HepG2 (cell line): ENCODE results near the gene TUT4. TPM values are rescaled to one million over a fixed set of nuclear protein-coding genes. Genes with fewer than 3 reads are reported as not detected.

Experiments
- ATAC-seq: fragments of 200-7000 bp; cut with Tn5 transposase; 3 replicates; pipeline ENCODE4 v1.9.1; 2020; ENCODE audit warnings: mild to moderate bottlenecking, moderate library complexity
- BruUV-seq: library from RNA; stranded (reverse); fragments of 400-500 nt; replicated peaks from 2 replicates; lab custom pipeline; 2021; lab: Mats Ljungman, UMichigan
- CTCF ChIA-PET: fragments of 300-600 bp; formaldehyde crosslinking; extraction: SDS; loops from one replicate; lab custom pipeline; 2021; ENCODE audit warnings: low total read pairs, inconsistent platforms, low intra/inter-chr PET ratio; lab: Yijun Ruan, JAX
- POLR2A ChIA-PET: fragments of 350-600 bp; sonication (Branson Sonifier 250); formaldehyde crosslinking; loops from one replicate; lab custom pipeline; 2020; ENCODE audit warnings: antibody characterized with exemption, inconsistent platforms; lab: Yijun Ruan, JAX
- DNase-seq: peaks from one replicate; pipeline ENCODE4 v3.0.0-alpha.2; 2015; ENCODE audit warnings: low spot score
- FAIRE-seq: peaks from 3 replicates; lab custom pipeline; 2011; peaks lifted over from hg19 to GRCh38; lab: Jason Lieb, UNC
- H2AFZ ChIP-seq: one replicate; pipeline ENCODE4 v1.6.1; 2011; ENCODE audit warnings: low read length, inconsistent platforms
- H3K27ac ChIP-seq: fragments of 300-600 bp; 3 replicates; pipeline ENCODE4 v1.8.0; 2011; ENCODE audit warnings: mixed run types, mild to moderate bottlenecking, mixed read lengths, low read length, inconsistent platforms; ENCODE audit not compliant: insufficient read depth; ENCODE audit errors: extremely low read length
- H3K27me3 ChIP-seq, 2 experiments: fragments of 200-600 bp in 1 of 2; 2 replicates in 1 of 2; 3 replicates in 1 of 2; pipeline versions ENCODE4 v1.6.0 to v1.8.0; 2011; ENCODE audit warnings: low read length in 2 of 2, mild to moderate bottlenecking in 2 of 2, moderate library complexity in 2 of 2, inconsistent platforms in 1 of 2; ENCODE audit not compliant: insufficient read depth in 2 of 2, control insufficient read depth in 1 of 2
- H3K36me3 ChIP-seq, 2 experiments: fragments of 200-600 bp in 1 of 2; replicated peaks in 1 of 2; 2 replicates in 1 of 2; 3 replicates in 1 of 2; pipeline versions ENCODE4 v1.5.1 to v1.8.0; 2011; ENCODE audit warnings: low read length in 2 of 2, inconsistent platforms in 1 of 2; ENCODE audit not compliant: insufficient read depth in 2 of 2, control insufficient read depth in 1 of 2
- H3K4me1 ChIP-seq: 2 replicates; pipeline ENCODE4 v1.5.1; 2012; ENCODE audit warnings: low read length, inconsistent platforms; ENCODE audit not compliant: insufficient read depth
- H3K4me2 ChIP-seq: 2 replicates; pipeline ENCODE4 v1.6.0; 2011; ENCODE audit warnings: low read depth, low read length, inconsistent platforms
- H3K4me3 ChIP-seq, 3 experiments: fragments of 200-600 bp in 1 of 3; sonication (generic), shearing (Covaris generic) in 1 of 3; replicated peaks in 1 of 3; 2 replicates each; pipeline ENCODE4 v1.5.1; 2011 to 2016; ENCODE audit warnings: low read length in 3 of 3, inconsistent platforms in 2 of 3, low read depth in 2 of 3, mild to moderate bottlenecking in 2 of 3, control low read depth in 1 of 3, mixed read lengths in 1 of 3; ENCODE audit not compliant: insufficient read depth in 1 of 3
- H3K79me2 ChIP-seq: one replicate; pipeline ENCODE4 v1.6.1; 2011; ENCODE audit warnings: low read length, inconsistent platforms; ENCODE audit not compliant: insufficient read depth
- H3K9ac ChIP-seq: 2 replicates; pipeline ENCODE4 v1.6.0; 2011; ENCODE audit warnings: mild to moderate bottlenecking, low read depth, low read length, inconsistent platforms; ENCODE audit not compliant: insufficient read depth
- H3K9me3 ChIP-seq: 2 replicates; pipeline ENCODE4 v1.5.1; 2012; ENCODE audit warnings: mild to moderate bottlenecking, low read length
- H4K20me1 ChIP-seq: 2 replicates; pipeline ENCODE4 v1.6.0; 2011; ENCODE audit warnings: inconsistent platforms, mild to moderate bottlenecking, low read length, moderate library complexity; ENCODE audit not compliant: insufficient read depth
- ADNP ChIP-seq: sonication (generic); formaldehyde crosslinking; IDR thresholded peaks from 2 replicates; pipeline ENCODE4 v1.4.0; 2020; ENCODE audit warnings: missing genetic modification reagents
- ATF7 ChIP-seq, 2 experiments: fragments of 450-650 bp in 1 of 2; sonication (generic) in 1 of 2; formaldehyde crosslinking in 1 of 2; IDR thresholded peaks; 2 replicates each; pipeline versions ENCODE4 v1.4.0 to v1.6.1; 2016 to 2020; ENCODE audit warnings: antibody characterized with exemption in 1 of 2, mild to moderate bottlenecking in 1 of 2, missing genetic modification reagents in 1 of 2
- ELF1 ChIP-seq: sonication (generic); formaldehyde crosslinking; IDR thresholded peaks from 2 replicates; pipeline ENCODE4 v1.4.0; 2020; ENCODE audit warnings: missing genetic modification reagents
- GABPB1 ChIP-seq: IDR thresholded peaks from 2 replicates; pipeline ENCODE4 v1.6.1; 2016; ENCODE audit warnings: mild to moderate bottlenecking, missing genetic modification reagents, moderate library complexity, missing compliant biosample characterization
- HNRNPLL ChIP-seq: fragments of 200-400 bp; formaldehyde crosslinking; IDR thresholded peaks from 2 replicates; pipeline ENCODE4 v1.6.1; 2017; ENCODE audit warnings: mild to moderate bottlenecking, low read depth, low read length; ENCODE audit not compliant: poor library complexity, severe bottlenecking
- NCOR1 ChIP-seq: fragments of 200-600 bp; sonication (generic); IDR thresholded peaks from 2 replicates; pipeline ENCODE4 v1.7.0; 2017; ENCODE audit warnings: antibody characterized with exemption, low read length, borderline replicate concordance
- POLR2A ChIP-seq, 2 experiments: IDR thresholded peaks; 2 replicates each; pipeline ENCODE4 v1.6.1; 2011; ENCODE audit warnings: low read depth in 2 of 2, low read length in 2 of 2, mild to moderate bottlenecking in 1 of 2, moderate library complexity in 1 of 2; ENCODE audit not compliant: insufficient read depth in 1 of 2
- ZNF224 ChIP-seq: sonication (generic); formaldehyde crosslinking; IDR thresholded peaks from 2 replicates; pipeline ENCODE4 v1.5.0; 2020; ENCODE audit warnings: mild to moderate bottlenecking, missing genetic modification reagents
- ZNF496 ChIP-seq: sonication (generic); formaldehyde crosslinking; IDR thresholded peaks from 2 replicates; pipeline ENCODE4 v1.8.1; 2023; ENCODE audit warnings: mild to moderate bottlenecking, moderate library complexity, missing genetic modification reagents; ENCODE audit not compliant: insufficient replicate concordance
- WGBS: methylation state at CpG from one replicate; pipeline ENCODE4 v1.1.6; 2017; ENCODE audit warnings: low lambda C conversion rate; 5-methylcytosine and 5-hydroxymethylcytosine counted together
- in situ Hi-C: cut with HindIII; loops from 2 replicates; pipeline ENCODE4 v1.10.0; 2017; ENCODE audit warnings: low pct_unique_long_range_greater_than_20kb; ENCODE audit not compliant: extremely low pct_ligation_motif_present
- intact Hi-C: fragments of 100-400 bp; cut with micrococcal nuclease; formaldehyde crosslinking; loops from one replicate; pipeline ENCODE4 v1.10.0; 2022; ENCODE audit not compliant: unreplicated experiment
- polyA plus RNA-seq, 8 experiments: library from polyadenylated mRNA; depleted of rRNA in 3 of 8; stranded (reverse) in 7 of 8; unstranded in 1 of 8; fragments of >200 nt; fragmentation: Illumina TruSeq in 4 of 8; extraction: Trizol in 4 of 8; gene quantifications; 2 replicates each; pipeline versions ENCODE4 v1.2.1 to v1.2.3, GENCODE V29; 2011 to 2016; ENCODE audit warnings: low read depth in 4 of 8, missing spikeins in 1 of 8, mixed read lengths in 1 of 8; ENCODE audit not compliant: insufficient read depth in 1 of 8
- total RNA-seq, 5 experiments: library from RNA; depleted of rRNA; stranded (reverse); fragments of >200 nt; fragmentation: Illumina TruSeq; extraction: Trizol; gene quantifications; 2 replicates each; pipeline ENCODE4 v1.2.3, GENCODE V29; 2016; ENCODE audit warnings: low read depth in 1 of 5
- TF ChIP-seq, protein P1 (sequence below): fragments of 450-650 bp; IDR thresholded peaks from 2 replicates; pipeline ENCODE4 v1.6.1; 2016
- TF ChIP-seq, protein P2 (sequence below): conservative IDR thresholded peaks from 2 replicates; pipeline ENCODE4 v1.6.1; 2018; ENCODE audit warnings: missing genetic modification reagents
- TF ChIP-seq, protein P3 (sequence below): sonication (generic); formaldehyde crosslinking; IDR thresholded peaks from 2 replicates; pipeline ENCODE4 v1.5.1; 2020; ENCODE audit warnings: mild to moderate bottlenecking, missing genetic modification reagents, moderate library complexity

Gene TUT4
- total and polyA plus RNA-seq, 2 of the 13 experiments (the other 11 are each of a cell fraction or from before 2014, with no cell fraction given) = 44.7 to 53.5 TPM

DNA sequence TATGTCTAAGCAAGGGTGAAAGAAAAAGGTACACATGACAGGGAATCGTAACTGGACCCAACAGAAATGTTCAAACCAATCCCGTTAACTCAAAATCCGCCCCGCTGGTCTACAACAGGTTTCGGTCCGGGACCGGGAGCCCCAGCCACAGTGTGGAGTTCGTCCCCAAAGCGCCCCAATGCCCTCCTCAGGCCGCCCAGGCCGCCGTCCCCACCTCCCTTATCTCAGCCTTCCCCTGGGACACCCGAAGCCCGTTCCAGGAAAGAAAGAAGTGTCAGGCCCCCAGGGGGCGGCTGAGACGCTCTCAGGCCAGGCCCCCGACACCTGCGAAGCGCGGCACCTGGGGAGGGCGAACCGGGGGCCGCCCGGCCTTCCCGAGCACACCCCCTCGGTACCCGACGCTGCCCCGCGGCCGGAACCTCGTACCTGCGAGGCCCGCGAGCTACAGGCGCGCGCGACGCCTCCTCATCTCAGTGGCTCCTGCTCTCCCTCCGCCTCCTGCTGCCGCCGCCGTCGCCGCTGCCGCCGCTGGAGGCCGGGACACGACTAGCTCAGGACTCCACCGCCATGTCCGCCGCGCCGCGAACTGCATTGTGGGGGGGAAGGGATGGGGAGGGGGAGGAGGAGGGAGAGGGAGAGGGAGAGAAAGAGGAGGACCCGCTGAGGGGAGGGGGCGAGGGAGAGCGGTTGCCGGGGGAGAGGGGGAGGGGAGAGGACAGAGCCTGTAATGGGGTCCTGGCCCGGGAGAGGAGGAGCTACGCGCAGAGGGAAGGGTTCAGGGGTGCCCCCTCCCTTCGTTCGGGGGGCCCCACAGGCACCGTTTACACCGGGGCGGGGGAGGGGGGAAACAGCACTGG, at the start of gene TUT4 (continued):
- TF ChIP-seq, protein P1, sequence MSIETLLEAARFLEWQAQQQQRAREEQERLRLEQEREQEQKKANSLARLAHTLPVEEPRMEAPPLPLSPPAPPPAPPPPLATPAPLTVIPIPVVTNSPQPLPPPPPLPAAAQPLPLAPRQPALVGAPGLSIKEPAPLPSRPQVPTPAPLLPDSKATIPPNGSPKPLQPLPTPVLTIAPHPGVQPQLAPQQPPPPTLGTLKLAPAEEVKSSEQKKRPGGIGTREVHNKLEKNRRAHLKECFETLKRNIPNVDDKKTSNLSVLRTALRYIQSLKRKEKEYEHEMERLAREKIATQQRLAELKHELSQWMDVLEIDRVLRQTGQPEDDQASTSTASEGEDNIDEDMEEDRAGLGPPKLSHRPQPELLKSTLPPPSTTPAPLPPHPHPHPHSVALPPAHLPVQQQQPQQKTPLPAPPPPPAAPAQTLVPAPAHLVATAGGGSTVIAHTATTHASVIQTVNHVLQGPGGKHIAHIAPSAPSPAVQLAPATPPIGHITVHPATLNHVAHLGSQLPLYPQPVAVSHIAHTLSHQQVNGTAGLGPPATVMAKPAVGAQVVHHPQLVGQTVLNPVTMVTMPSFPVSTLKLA = no peak
- no peak; the same call in 1 of the 2 replicates for TF ChIP-seq NCOR1

DNA sequence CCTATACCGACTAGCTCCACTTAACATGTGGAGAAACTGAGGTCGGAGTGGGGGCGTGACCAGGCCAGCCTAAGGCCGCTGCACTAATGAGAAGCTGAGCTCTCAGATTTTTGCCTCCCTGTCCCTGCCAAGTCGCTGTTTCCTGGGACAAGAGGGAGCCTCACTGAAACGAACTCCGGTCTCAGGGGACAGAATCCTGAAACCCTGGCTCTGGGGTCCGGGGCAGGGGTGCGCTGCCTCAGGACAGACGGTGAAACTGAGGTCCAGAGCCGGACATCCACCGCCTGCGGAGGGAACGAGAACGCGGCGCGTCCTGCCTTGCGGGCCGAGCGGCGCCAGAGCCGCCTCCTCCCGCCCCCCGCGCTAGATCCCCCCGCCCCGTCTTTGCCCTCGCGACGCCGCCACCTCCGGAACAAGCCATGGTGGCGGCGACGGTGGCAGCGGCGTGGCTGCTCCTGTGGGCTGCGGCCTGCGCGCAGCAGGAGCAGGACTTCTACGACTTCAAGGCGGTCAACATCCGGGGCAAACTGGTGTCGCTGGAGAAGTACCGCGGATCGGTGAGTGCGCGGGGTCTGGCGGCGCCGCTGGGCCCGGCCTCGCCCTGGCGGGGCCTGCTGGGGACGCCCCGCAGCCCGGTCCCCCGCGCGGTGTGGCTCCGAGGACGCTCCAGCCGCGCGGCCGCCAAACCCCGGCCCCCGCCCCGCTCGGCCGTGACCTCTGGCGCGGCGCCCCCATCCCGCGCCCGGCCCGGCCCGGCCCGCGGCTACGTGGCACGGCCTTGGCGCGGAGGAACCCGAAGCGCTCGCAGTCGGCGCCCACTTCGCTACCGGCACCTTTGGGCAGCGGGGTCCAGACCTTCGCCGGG, 49.3 kb upstream of the TUT4 start, which contains the start of gene GPX7:
Gene GPX7, plus strand, starts transcription at position 381 of the 865 bp plus-strand sequence. Its CDS starts 39 bp downstream, at position 420.
- FAIRE-seq = no peak
- no peaks in the 10 kb centered on the region for H3K27me3 ChIP-seq
- ATAC-seq = peak; percentile 37
- peak within 1 kb of the TSS; percentile 49 to 69 (median 56); a peak in 5 of 6 replicates for H3K4me3 ChIP-seq
- no peaks in the 10 kb centered on the region for H3K79me2 ChIP-seq
- no peaks in the 10 kb centered on the region for H3K36me3 ChIP-seq
- ChIA-PET CTCF (no interaction called here), POLR2A (interaction anchor here (1.5 to 1.6 kb wide), 2 partner anchors 49 to 51 kb away, joined by 7 read pairs; partner anchors contain the start of gene TUT4)
- intact Hi-C loops (loop anchor here (10.0 kb wide), 1 partner anchor 53 kb away; no protein-coding TSS in a partner anchor), in situ Hi-C loops (no loop called here)
- H3K27ac ChIP-seq = peak within 1 kb of the TSS; percentile 30
- 70% methylated on average over 20 of the region's 97 CpGs for WGBS
- H3K9ac ChIP-seq = peak within 1 kb of the TSS; percentile 64
- BruUV-seq = no TSS peak
- DNase-seq = no peak
- peak within 1 kb of the TSS; percentile 87 for H3K4me2 ChIP-seq
- H4K20me1 ChIP-seq = no peaks in the 10 kb centered on the region
- H2AFZ ChIP-seq = no peak within 1 kb of the TSS
- no peaks in the 10 kb centered on the region for H3K9me3 ChIP-seq
- peaks cover 31% of the 10 kb centered on the region for H3K4me1 ChIP-seq
- TF ChIP-seq GABPB1 (peak; percentile 69), HNRNPLL (peak; percentile 35), ZNF496 (CRISPR knock-in tag) (no peak), ATF7 (IDR thresholded peaks at IDR 0.05) (no peak), ATF7 (CRISPR knock-in tag; IDR thresholded peaks at IDR 0.05) (no peak), ZNF224 (CRISPR knock-in tag) (no peak), ADNP (no peak), ELF1 (no peak), POLR2A (IDR thresholded peaks at IDR 0.05; ENCODE audit: insufficient read depth in 1 of 2, low read depth in 2 of 2, low read length in 2 of 2) (peak in 1 of 2 experiments; percentile 29; a peak in 1 of 4 replicates)
- TF ChIP-seq, protein P2, sequence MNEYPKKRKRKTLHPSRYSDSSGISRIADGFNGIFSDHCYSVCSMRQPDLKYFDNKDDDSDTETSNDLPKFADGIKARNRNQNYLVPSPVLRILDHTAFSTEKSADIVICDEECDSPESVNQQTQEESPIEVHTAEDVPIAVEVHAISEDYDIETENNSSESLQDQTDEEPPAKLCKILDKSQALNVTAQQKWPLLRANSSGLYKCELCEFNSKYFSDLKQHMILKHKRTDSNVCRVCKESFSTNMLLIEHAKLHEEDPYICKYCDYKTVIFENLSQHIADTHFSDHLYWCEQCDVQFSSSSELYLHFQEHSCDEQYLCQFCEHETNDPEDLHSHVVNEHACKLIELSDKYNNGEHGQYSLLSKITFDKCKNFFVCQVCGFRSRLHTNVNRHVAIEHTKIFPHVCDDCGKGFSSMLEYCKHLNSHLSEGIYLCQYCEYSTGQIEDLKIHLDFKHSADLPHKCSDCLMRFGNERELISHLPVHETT = no peak
- TF ChIP-seq, protein P3, sequence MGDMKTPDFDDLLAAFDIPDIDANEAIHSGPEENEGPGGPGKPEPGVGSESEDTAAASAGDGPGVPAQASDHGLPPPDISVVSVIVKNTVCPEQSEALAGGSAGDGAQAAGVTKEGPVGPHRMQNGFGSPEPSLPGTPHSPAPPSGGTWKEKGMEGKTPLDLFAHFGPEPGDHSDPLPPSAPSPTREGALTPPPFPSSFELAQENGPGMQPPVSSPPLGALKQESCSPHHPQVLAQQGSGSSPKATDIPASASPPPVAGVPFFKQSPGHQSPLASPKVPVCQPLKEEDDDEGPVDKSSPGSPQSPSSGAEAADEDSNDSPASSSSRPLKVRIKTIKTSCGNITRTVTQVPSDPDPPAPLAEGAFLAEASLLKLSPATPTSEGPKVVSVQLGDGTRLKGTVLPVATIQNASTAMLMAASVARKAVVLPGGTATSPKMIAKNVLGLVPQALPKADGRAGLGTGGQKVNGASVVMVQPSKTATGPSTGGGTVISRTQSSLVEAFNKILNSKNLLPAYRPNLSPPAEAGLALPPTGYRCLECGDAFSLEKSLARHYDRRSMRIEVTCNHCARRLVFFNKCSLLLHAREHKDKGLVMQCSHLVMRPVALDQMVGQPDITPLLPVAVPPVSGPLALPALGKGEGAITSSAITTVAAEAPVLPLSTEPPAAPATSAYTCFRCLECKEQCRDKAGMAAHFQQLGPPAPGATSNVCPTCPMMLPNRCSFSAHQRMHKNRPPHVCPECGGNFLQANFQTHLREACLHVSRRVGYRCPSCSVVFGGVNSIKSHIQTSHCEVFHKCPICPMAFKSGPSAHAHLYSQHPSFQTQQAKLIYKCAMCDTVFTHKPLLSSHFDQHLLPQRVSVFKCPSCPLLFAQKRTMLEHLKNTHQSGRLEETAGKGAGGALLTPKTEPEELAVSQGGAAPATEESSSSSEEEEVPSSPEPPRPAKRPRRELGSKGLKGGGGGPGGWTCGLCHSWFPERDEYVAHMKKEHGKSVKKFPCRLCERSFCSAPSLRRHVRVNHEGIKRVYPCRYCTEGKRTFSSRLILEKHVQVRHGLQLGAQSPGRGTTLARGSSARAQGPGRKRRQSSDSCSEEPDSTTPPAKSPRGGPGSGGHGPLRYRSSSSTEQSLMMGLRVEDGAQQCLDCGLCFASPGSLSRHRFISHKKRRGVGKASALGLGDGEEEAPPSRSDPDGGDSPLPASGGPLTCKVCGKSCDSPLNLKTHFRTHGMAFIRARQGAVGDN = peak; percentile 72
